Nephron (organoid): ENCODE results near the gene EMX1.

ENCODE experiments used
- H3K27ac Mint-ChIP-seq, 3 experiments: 2 replicates each; pipeline ENCODE4 v1.8.0; 2020; ENCODE audit warnings: mixed read lengths in 3 of 3, mild to moderate bottlenecking in 2 of 3, moderate library complexity in 1 of 3
- H3K27me3 Mint-ChIP-seq: 2 replicates; pipeline ENCODE4 v1.8.0; 2021; ENCODE audit warnings: low read depth, mild to moderate bottlenecking, moderate library complexity, mixed read lengths
- H3K36me3 Mint-ChIP-seq: 2 replicates; pipeline ENCODE4 v1.8.0; 2020; ENCODE audit warnings: low read depth, mixed read lengths
- H3K4me1 Mint-ChIP-seq: 2 replicates; pipeline ENCODE4 v1.8.0; 2020; ENCODE audit warnings: mixed read lengths
- H3K4me3 Mint-ChIP-seq, 3 experiments: 2 replicates each; pipeline ENCODE4 v1.8.0; 2020; ENCODE audit warnings: mild to moderate bottlenecking in 3 of 3, mixed read lengths in 3 of 3, moderate library complexity in 2 of 3
- H3K9me3 Mint-ChIP-seq: 2 replicates; pipeline ENCODE4 v1.8.0; 2020; ENCODE audit warnings: mixed read lengths
- CTCF ChIP-seq, 3 experiments: fragments of 200-600 bp; sonication (generic); IDR thresholded peaks; one replicate each; pipeline ENCODE4 v1.5.0; 2021; ENCODE audit warnings: antibody characterized with exemption in 3 of 3; ENCODE audit not compliant: unreplicated experiment in 3 of 3

EMX1 gene

GRCh38 chr2:72956936-72957335 lies 39.6 kb downstream of the EMX1 start:
- no peak overlapping the region for H3K4me3 Mint-ChIP-seq
- peaks cover 5% of the 10 kb centered on the region for H3K4me1 Mint-ChIP-seq
- no peaks in the 10 kb centered on the region for H3K9me3 Mint-ChIP-seq
- H3K27ac Mint-ChIP-seq = no peak overlapping the region
- no peak for TF ChIP-seq CTCF (IDR thresholded peaks at IDR 0.05; ENCODE audit: unreplicated experiment in 3 of 3)
- peaks cover 7% of the 10 kb centered on the region for H3K27me3 Mint-ChIP-seq
- H3K36me3 Mint-ChIP-seq = no peaks in the 10 kb centered on the region

- H3K4me1 Mint-ChIP-seq = peaks cover 13% of the 10 kb centered on the region
- H3K27me3 Mint-ChIP-seq = peaks cover 4% of the 10 kb centered on the region
- no peaks in the 10 kb centered on the region for H3K36me3 Mint-ChIP-seq
- H3K27ac Mint-ChIP-seq = no peak overlapping the region
- H3K9me3 Mint-ChIP-seq = no peaks in the 10 kb centered on the region
- H3K4me3 Mint-ChIP-seq = no peak overlapping the region
- TF ChIP-seq CTCF (IDR thresholded peaks at IDR 0.05; ENCODE audit: unreplicated experiment in 3 of 3) = no peak
Measured at GRCh38 chr2:72958542-72959385, 41.4 kb downstream of the EMX1 start.

GRCh38 chr2:72959554-72959953 lies 42.2 kb downstream of the EMX1 start:
- TF ChIP-seq CTCF (IDR thresholded peaks at IDR 0.05; ENCODE audit: unreplicated experiment in 3 of 3) = no peak
- peaks cover 17% of the 10 kb centered on the region for H3K4me1 Mint-ChIP-seq
- no peaks in the 10 kb centered on the region for H3K36me3 Mint-ChIP-seq

GRCh38 chr2:72959995-72960981 lies 43.0 kb downstream of the EMX1 start:
- H3K4me1 Mint-ChIP-seq = peaks cover 13% of the 10 kb centered on the region
- H3K27me3 Mint-ChIP-seq = peaks cover 9% of the 10 kb centered on the region
- H3K9me3 Mint-ChIP-seq = no peaks in the 10 kb centered on the region
- TF ChIP-seq CTCF (IDR thresholded peaks at IDR 0.05; ENCODE audit: unreplicated experiment in 3 of 3) = no peak
- no peak overlapping the region for H3K4me3 Mint-ChIP-seq
- no peak overlapping the region for H3K27ac Mint-ChIP-seq
- H3K36me3 Mint-ChIP-seq = no peaks in the 10 kb centered on the region

More at GRCh38 chr2:72959554-72959953, 42.2 kb downstream of the EMX1 start:
- H3K9me3 Mint-ChIP-seq = no peaks in the 10 kb centered on the region
- peaks cover 4% of the 10 kb centered on the region for H3K27me3 Mint-ChIP-seq
- no peak overlapping the region for H3K27ac Mint-ChIP-seq
- H3K4me3 Mint-ChIP-seq = no peak overlapping the region

- Mint-ChIP-seq H3K4me3 (no peak overlapping the region), H3K36me3 (no peaks in the 10 kb centered on the region), H3K4me1 (peaks cover 11% of the 10 kb centered on the region), H3K27me3 (peaks cover 9% of the 10 kb centered on the region), H3K9me3 (no peaks in the 10 kb centered on the region), H3K27ac (no peak overlapping the region)
- no peak for TF ChIP-seq CTCF (IDR thresholded peaks at IDR 0.05; ENCODE audit: unreplicated experiment in 3 of 3)
Measured at GRCh38 chr2:72961036-72961720, 43.9 kb downstream of the EMX1 start.
